Measurements from ENCODE around the gene CCL11.
"Not testable (repeated sequence)": the region's sequence is repeated elsewhere in the genome, so short reads cannot be mapped to it uniquely, and the experiment has no call there.

The CCL11 gene

GRCh38 chr17:34312080-34312479, 26.5 kb downstream of the CCL11 start:
- no peak for TF ChIP-seq CTCF (IDR thresholded peaks at IDR 0.05; ENCODE audit: control insufficient read depth, extremely low read depth, insufficient read depth)
- H3K4me3 ChIP-seq (ENCODE audit: low read depth, low read length) = no peak overlapping the region
- no peak for DNase-seq (ENCODE audit: low read depth)

- no peak overlapping the region for H3K4me3 ChIP-seq (ENCODE audit: low read depth, low read length)
- DNase-seq (ENCODE audit: low read depth) = no peak
- no peak for TF ChIP-seq CTCF (IDR thresholded peaks at IDR 0.05; ENCODE audit: control insufficient read depth, extremely low read depth, insufficient read depth)
These were observed 27.6 kb downstream of the CCL11 start for GRCh38 chr17:34313164-34313563.

- no peak overlapping the region for H3K4me3 ChIP-seq (ENCODE audit: low read depth, low read length)
- no peak for TF ChIP-seq CTCF (IDR thresholded peaks at IDR 0.05; ENCODE audit: control insufficient read depth, extremely low read depth, insufficient read depth)
These were observed 28.7 kb downstream of the CCL11 start for GRCh38 chr17:34314279-34314678.

GRCh38 chr17:34318474-34318873, 32.9 kb downstream of the CCL11 start:
- H3K4me3 ChIP-seq (ENCODE audit: low read depth, low read length) = no peak overlapping the region
- no peak for TF ChIP-seq CTCF (IDR thresholded peaks at IDR 0.05; ENCODE audit: control insufficient read depth, extremely low read depth, insufficient read depth)
- DNase-seq (ENCODE audit: low read depth) = no peak

More at GRCh38 chr17:34314279-34314678, 28.7 kb downstream of the CCL11 start:
- DNase-seq (ENCODE audit: low read depth) = no peak

- no peak for TF ChIP-seq CTCF (IDR thresholded peaks at IDR 0.05; ENCODE audit: control insufficient read depth, extremely low read depth, insufficient read depth)
- peak; percentile 39 for DNase-seq (ENCODE audit: low read depth)
- H3K4me3 ChIP-seq (ENCODE audit: low read depth, low read length) = no peak within 1 kb of the TSS
These were observed 33.5 kb downstream of the CCL11 start, which contains the start of gene CCL8 for GRCh38 chr17:34319039-34319483. TSS of gene CCL8 (plus strand) at chr17:34319435. CDS start at chr17:34319502, 67 bp downstream.

GRCh38 chr17:34321964-34322363, 36.4 kb downstream of the CCL11 start:
- TF ChIP-seq CTCF (IDR thresholded peaks at IDR 0.05; ENCODE audit: control insufficient read depth, extremely low read depth, insufficient read depth) = no peak
- no peak overlapping the region for H3K4me3 ChIP-seq (ENCODE audit: low read depth, low read length)
- DNase-seq (ENCODE audit: low read depth) = no peak

GRCh38 chr17:34327580-34327979, 42.0 kb downstream of the CCL11 start:
- not testable (repeated sequence) for DNase-seq (ENCODE audit: low read depth); H3K4me3 ChIP-seq (ENCODE audit: low read depth, low read length)

Data from LNCaP clone FGC (cell line).